Measurements from ENCODE around the gene TOB2.

TOB2 gene

GRCh38 chr22:41446639-41447434 lies at the start of gene TOB2:
Gene TOB2 (minus strand): TSS chr22:41446801. CDS start chr22:41437345, 9,456 bp downstream.
- peak; percentile 86 for DNase-seq

DNA sequence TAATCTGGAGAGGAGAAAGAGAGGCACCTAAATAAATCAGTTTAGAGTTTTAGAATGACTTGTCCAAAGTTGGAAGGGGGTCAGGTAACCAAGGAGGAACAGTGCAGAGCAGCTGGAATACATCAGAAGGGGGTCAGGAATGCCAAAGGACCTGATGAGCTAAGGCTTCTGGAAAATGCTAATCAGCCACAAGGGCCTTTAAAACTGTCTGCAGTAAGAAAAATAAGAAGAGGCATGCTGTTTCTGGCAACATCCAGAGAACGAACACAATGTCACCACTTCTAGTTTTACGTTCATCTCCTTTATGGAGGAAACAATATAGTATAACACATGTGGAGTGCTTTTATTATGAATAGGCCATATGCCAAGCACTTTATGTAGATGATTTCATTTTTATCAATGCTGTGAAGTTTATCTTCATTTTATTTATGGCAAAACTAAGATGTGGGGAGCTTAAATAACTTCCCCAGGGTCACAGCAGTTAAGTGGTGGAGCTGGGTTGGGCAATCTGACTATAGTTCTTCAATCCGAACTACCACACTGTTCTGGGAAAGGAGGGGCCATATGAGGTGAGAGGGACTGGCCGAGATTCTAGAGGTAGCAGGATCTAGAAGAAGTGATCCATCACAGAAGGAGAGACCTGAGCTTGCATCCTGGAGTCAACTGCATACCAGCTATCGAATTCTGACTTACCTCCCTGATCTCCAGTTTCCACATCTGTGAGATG lies 44.9 kb upstream of the TOB2 start:
- no peak for DNase-seq

DNA sequence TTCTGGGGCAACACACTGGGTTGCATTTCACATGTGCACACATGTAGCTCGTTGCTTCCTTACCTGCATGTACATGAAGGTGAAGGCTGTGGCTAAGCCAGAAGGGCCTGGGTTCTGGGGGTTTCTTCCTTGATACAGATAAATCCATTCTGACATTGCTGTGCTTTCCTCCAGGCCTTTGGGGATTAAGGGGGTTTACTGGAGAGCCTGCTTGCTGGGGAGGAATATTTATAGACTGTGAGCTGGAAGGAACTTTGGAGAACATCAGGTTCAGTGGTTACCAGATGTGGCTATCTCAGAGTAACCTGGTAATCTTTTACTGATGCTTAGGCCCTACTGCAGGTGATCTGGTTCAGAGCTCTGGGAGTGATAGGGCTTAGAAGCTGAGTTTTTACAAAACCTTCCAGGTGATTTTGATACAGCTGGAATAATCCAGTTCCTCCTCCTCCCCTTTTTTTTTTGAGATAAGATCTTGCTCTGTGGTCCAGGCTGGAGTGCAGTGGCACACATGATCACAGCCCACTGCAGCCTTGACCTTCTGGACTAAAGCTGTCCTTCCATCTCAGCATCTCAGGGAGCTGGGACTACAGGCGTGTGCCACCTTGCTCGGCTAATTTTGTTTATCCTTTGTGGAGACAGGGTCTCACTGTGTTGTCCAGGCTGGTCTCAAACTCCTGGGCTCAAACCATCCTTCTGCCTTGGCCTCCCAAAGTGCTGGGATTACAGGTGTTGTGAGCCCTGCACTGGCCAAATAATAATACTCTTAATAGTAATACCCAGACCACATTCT lies 42.2 kb upstream of the TOB2 start:
- DNase-seq = no peak

GRCh38 chr22:41488076-41488475 lies 41.5 kb upstream of the TOB2 start:
- DNase-seq = no peak

DNA sequence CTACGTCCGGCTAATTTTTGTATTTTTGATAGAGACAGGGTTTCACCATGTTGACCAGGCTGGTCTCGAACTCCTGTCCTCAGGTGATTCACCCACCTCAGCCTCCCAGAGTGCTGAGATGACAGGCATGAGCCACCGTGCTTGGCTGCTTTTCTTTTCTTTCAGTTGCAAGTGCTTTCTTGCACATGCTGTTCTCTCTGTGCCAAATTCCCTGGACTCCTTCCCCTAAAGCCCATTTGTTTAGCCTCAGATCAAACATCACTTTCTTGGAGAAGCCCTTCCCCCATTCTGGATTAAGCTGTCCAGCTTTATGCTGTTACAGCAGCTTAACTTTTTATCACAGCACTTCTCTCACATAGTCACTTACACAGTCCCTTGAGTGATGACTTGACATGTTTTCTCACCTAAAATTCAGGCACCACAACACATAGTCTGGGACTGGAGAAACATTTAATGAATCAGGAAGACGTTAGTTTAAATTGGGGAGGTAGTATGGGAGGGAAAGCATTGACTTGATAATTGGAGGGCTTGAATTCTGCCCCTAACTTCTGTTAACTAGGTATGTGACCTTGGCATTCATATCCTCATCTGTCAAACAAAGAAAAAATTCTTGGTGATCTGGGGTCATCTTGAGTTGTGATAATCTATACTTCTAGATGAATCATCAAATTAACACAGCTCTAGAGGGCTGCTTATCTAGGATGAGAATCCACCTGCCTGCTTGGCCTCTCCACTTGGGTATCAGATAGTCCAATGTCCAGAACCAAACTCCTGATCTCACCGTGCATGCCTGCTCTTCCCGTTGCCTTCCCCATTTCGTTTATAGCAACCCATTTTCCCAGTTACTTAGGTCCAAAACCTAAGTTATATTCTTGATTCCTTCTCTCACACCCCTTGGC lies 40.7 kb upstream of the TOB2 start:
- DNase-seq = no peak

DNA sequence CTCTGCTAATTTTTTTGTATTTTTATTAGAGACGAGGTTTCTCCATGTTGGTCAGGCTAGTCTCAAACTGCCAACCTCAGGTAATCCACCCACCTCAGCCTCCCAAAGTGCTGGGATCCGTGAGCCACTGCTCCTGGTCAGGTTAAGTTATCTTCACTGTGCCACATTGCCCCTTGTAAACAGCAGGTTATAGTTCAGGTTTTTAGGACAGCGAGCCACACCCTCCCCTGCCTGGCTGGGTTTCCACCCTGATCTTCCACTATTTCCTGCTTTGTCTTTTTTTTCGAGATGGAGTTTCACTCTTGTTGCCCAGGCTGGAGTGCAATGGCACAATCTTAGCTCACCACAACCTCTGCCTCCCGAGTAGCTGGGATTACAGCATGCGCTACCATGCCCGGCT lies 38.4 kb upstream of the TOB2 start:
- DNase-seq = no peak

DNA sequence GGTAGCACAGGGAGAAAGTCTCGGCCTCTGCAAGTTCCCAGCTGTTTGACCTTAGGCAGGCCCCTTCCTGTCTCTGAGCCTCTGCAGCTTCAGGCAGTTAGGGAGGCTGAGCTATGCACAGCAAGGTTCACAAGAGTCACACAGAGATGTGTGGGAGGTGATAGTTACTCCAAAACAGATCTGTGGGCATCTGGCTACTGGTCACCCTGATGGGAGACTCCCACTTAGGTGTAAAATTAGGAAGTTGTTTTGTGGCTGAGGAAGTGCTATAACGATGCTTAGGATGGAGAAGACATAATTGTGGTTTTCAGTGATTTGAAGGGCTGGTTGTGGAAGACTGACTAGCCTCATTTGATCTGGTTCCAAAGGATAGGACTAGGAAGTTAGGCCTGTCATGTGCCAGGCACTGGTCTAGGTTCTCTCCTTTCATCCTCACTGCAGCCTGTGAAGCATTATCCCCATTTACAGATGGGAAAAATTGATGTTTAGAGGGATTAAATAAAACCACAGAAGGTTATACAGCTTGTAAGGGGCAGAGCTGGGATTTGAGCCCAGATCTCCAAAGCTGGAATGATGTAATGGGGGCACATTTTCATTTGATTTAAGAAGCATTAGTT lies 35.8 kb upstream of the TOB2 start:
- DNase-seq = no peak

DNA sequence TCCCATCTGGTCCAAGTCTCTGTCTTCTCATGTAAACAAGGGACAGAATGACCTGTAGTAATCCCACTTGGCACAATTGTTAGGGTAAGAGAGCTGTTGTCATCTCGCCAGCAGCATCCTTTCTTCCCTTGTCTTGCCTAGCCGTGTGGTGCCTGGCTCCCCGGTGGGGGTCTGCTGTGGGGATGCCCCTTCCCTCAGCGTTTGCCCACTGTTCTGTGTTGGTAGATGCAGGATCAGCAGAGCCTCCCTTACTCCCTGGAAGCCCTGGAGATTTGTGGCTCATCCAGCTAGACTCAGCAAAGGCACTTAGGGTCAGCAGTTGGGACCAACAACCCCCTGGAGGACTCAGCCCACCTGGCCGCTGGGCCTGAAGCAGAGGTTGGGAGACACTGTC lies 35.3 kb upstream of the TOB2 start:
- no peak for DNase-seq

DNA sequence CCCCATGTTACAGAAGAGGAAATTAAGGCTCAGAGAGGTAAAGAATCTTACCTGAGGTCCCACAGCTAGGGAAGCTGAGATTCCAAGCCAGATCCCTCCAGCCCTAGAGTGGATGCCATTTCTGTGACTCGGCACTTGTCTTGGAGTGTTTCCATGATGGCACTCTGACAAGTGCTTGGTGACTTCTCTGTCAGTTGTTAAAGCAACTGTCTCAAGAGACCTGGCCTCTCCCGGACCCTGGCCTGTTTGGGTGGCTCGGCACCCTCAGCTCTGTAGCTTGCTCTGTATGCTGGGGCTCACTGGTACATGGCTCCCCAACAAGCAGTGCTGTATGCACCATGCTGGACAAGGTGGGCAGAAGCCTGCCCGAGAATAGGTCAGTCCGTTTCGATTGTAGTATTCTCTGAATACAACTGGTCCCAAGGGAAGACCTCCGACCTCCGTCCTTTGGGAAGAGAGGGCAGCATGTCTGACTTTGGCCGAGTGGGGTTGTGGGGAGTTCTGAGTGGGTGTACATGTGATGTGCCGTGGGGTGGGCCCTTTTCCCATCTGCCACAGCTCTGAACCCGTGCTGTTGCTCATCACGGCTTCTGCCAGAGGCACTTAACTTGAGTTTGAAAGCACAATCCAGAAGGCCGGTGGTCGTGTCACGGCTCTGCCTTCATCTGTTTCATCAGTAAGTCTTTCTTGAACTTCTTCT lies 34.7 kb upstream of the TOB2 start:
- no peak for DNase-seq

GRCh38 chr22:41480397-41480735 lies 33.8 kb upstream of the TOB2 start:
- no peak for DNase-seq

DNA sequence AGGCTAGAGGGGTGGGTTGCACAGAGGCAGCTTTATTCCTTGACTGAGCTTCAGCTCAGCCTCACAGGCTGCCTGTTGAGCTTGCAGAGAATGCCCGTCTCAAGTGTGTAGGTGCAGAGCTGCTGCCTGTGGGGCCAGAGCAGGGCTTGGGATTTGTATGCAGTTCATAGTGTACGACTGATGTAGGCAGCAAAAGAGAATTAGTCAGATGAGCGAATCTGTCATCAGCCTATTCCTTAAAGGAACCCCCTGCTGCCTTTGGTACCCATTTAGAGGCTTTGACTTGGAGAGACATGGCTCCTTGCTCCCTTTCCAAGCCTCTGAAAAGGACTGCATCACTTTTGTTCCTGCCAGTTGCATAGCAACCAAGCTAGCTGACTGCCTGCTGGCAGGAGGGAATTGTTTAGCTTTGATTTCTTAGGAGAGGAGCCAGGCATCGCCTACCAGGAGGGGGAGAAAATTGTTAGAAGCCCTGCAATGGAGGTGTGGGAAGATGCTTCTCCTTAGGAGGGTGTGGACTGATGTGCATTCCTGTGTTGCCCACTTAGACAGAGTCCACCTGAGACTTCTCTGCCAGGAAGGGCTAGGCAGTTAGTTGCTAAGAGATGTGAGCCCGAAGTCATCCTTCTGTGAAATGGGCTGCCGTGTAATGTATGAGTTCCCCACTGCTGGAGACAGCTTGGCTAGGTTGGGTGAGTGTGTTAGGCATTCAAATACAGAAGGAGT lies 33.2 kb upstream of the TOB2 start:
- no peak for DNase-seq

DNA sequence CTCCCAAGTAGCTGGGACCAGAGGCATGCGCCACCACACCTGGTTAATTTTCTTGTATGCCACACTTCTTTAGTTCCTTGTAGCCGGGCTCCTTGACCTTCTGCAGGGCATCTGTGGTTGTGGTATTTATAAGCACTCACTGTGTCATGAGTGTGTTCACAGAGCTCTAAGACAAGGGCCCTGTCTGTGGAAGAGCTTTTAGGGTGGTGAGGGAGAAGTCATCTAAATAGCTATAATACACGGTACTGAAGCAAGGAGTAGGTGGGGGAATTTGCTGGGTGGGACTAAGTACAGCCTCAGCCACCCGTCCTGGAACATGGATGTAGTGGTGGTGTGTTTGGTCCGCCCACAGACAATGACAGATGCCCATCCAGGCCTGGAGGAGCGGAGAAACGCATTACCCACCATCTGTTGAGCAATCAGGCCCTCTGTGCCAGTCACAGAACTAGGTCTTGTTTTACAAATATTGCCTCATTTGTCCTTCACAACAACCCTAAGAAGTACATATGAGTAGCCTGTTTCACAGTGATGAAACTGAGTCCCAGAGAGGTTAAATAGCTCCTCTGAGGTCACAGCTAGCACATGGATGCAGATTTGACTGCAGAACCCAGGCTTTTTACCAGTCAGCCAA lies 32.4 kb upstream of the TOB2 start:
- DNase-seq = no peak

DNA sequence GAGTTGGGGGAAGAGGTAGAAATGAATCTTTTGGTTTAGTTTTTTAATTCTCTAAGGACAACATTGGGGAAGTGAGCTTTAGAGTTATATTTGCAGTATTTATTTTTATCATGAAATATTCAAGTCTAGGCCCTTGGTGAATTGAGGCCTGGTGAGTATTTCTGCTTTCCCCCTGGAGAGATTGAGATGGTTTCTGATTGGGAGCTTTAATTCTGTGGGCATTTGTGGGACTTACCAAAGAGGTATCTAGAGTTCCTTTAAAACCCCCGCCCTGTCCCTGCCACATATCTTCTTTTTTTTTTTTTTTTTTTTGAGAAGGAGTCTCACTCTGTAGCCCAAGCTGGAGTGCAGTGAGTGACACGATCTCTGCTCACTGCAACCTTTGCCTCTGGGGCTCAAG lies 31.9 kb upstream of the TOB2 start:
- DNase-seq = no peak

DNA sequence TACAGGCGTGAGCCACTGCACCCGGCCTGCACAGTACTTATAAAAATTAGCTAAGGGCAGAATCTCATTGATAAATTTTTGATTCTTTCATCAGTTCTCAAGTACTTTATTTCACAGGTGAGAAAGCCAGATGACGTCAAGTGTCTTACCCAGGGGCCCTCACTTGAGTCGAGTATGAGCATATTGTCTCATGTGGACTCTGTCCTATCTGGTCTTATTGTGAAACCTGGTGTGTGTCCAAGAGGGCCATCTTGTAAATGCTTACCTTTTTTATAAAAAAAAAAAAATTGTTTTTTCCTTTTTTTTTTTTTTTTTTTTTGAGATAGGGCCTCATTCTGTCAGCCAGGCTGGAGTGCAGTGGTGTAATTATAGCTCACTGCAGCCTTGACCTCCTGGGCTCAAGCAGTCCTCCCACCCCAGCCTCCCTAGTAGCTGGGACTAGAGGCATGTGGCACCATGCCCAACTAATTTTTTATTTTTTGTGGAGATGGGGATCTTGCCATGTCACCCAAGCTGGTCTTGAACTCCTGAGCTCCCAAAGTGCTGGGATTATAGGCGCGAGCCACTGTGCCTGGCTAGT lies 28.4 kb upstream of the TOB2 start:
- no peak for DNase-seq

DNA sequence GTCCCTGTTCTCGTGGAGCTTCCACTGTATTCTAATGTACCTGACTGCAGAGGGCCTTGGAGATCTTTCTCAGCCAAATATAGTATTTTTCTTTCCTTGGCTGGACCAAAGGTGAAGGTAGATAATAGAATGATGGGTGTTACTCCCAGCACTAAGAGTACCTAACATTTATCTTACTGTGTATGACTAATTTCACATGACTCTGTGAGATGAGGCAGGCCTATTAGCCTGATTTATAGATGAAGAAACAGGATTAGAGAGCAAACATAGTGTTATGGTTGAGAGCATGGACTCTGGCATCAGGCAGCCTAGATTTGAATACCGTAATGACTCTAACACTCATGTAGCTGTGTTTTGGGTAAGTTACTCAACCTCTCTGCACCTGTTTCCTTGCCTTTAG lies 25.0 kb upstream of the TOB2 start:
- DNase-seq = no peak

GRCh38 chr22:41470886-41471285 lies 24.3 kb upstream of the TOB2 start:
- DNase-seq = no peak

GRCh38 chr22:41469218-41469851 lies 22.7 kb upstream of the TOB2 start:
- DNase-seq = no peak

GRCh38 chr22:41468381-41469217 lies 22.0 kb upstream of the TOB2 start, which contains the start of the genes ACO2 and PHF5A:
Gene ACO2 (plus strand): TSS chr22:41469117. CDS start chr22:41469147, 30 bp downstream.
Gene PHF5A (minus strand): TSS chr22:41468692. CDS start chr22:41468653, 39 bp downstream.
- DNase-seq = peak; percentile 96
